ENCODE results near the gene HELZ.

Gene HELZ

DNA sequence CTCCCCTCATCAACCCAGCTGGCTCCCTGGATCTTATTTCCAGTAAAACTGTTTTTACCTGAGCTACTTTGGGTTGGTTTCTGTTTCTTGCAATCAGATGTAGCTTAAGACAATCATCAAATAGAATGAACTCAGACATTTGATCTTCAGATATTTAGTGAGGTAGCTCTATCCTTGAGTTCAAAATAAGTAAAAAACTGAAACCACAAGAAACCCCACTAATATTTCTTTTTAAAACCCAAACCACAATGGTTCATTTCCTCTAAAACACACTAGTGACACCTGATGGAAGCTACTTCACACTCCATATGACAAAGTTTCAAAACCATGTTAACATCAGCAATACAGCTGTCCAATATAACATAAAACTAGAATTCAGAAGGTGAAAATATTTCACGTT is 162.9 kb downstream of the HELZ start:
- no peak for FAIRE-seq

DNA sequence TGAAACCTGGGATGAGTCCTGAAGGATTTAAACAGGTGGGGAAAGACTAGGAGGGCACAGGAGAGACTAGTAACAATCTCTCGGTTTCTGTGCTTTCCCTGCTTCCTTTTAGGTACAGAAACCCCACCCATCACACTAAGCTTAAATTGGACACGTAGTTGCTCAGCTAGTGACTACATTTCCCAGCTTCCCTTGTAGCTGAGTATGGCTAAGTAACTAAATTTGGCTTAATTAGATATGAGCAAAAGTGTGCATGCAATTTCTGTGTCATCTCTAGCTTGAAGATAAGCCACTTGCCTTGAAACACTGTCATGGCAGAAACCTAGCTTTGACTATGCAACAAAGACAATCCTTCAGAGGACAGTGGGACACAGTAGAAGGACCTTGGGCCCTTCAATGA is 164.2 kb downstream of the HELZ start:
- no peak for FAIRE-seq
- no peak for DNase-seq (ENCODE audit: low spot score)

More for the DNA sequence above, 162.9 kb downstream of the HELZ start:
- DNase-seq (ENCODE audit: low spot score) = no peak

DNA sequence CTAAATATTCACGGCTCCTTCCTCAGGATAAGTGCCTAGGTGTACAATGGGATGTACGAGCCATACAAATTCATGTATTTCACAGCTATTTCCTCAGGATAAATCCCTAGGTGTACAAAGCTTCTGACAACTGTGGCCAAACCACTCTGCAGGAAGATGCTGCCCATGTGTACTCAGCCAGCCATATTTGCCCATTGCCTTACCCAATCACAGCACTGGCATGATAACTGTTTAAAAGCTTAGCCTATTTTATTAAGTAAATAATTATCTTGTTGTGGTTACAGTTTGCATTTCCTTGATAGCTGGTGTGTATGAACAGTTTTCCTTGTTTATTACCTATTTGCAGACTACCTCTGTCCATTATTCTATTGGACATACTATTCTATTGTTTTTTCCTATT is 165.5 kb downstream of the HELZ start:
- FAIRE-seq = no peak

DNA sequence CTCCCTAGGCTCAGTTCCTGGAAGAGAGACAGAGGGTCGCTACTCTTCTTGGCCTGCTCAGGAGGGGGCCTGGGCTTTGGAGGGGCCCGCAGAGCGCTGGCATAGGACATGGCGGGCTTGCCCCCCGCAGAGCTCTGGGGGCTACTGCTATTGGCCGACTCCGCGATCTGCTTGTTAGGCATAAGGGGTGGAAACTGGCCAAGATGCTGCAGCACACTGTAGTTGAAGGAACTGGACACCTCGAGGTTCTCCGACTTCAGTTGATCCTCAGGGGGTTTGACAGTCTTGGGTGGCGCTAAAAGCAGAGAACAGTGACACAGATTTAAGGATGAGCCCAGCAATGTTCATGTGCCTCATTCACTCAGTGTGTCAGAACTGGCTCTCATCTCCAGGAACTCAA is 166.7 kb downstream of the HELZ start:
- no peak for FAIRE-seq
- no peak for DNase-seq (ENCODE audit: low spot score)

More for the DNA sequence above, 165.5 kb downstream of the HELZ start:
- no peak for DNase-seq (ENCODE audit: low spot score)

DNA sequence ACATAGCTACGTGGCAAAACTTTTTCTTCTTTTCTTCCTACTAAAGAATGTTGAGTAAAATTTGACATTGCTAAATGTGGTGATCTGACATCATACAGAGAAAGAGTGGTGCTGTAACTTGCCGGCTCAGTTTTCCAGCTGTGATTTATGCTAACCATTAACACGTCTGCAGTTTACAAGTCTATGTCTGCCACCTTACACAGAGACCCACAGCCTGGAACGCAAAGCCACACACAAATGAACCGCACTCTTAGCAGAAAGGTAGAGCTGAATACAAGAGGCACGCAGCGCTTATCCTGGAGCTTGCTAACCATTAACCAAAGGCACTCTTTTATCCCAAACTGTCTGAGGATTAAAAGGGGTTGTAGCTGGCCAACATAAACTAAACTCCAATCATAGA is 168.7 kb downstream of the HELZ start:
- FAIRE-seq (peak; percentile 85), DNase-seq (ENCODE audit: low spot score) (peak; percentile 39)

DNA sequence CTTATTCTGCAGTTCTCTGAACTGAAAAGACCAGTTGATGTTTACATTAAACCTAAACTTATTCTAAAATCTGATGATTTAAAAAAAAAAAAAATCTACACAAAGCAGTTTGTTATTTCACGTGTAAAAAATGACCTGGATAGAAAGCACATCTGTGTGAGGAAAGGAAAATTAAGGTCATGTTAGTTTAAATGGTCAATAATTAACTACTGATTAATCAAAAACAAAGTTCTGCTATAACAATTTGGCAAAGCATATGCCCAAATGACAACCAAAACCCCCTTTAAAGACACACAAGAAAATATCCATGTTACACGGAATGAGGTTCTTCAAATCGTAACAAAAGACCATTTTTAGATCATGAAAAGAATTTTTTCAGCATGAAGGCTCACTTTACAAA is 170.2 kb downstream of the HELZ start:
- FAIRE-seq (peak; percentile 31), DNase-seq (ENCODE audit: low spot score) (no peak)

DNA sequence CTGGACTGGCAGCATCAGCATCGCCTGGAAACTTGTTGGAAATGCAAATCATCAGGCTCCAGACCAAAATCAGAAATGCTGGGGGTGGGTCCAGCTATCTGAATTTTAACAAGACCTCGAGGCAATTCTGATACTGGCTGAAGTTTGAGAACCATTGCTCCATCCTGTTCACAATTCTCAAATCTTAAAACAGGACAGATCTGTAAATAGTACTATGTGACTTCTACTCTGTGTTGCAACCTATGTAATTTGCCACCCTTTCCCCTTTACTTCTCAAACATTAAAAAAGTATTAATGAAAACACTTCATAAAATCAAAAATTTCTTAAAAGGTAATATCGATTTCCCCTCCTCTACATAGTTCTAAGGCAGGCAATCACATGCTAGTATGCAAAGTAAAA is 172.1 kb downstream of the HELZ start:
- DNase-seq (ENCODE audit: low spot score) (no peak), FAIRE-seq (no peak)

DNA sequence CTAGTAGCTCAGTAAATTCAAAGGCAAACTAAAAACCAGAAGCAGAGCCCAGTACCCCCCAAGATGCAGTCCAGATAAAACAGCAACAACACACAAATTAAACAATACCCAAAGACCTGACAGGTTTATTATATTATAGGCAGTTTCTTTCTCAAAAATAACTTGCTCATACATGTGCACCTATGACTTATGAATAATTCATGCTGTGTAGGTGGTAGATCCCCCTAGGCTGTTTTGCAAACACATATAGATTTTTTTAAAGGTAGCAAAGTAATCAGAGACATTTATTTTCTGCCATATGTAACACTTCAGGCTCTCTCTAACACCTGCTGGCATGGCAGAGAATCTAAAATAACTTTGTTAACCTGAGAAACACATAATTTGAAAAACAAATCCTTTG is 173.4 kb downstream of the HELZ start:
- no peak for DNase-seq (ENCODE audit: low spot score)
- no peak for FAIRE-seq

DNA sequence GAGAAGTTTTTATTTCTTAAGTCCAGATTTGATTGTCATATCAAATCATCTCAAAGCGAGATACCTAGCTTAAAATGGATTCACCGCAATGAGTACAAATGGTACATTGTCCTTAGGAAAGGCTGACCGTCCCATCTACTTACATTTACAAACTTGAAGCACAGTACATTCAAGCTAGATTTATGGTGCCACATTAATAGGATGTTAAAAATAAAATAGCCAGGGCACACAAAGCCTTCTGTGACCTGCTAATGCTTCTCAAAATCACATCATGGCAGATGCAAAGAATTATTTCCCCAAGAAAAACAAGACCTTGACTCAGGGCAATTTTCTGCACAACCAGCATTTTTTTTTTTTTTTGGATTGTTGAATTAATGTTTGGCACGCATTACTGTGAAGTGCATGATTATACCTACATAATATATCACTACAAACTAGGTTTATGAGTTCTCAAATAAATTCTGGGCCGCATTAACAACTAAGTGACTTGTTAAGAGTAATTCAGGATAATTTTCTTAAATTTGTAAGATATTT is 175.3 kb downstream of the HELZ start:
- no peak for DNase-seq (ENCODE audit: low spot score)

DNA sequence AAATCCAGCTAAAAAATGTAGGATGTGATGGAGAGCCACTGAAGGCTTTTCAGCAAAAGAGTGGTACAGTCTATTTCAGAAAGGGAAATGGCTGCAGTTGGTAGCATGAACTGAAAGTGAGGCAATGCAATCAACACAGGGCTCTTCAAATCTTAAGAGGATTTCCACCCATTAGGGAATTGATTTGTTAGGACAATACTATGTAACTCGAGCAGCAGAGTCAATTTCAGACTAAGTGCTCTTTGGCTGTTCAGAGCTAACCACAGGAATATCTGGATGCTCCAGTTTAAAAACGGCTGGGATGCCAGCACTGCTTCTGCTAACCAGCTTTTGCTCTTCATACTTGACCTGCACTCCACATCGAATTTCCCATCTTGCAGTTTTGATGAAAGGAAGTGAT is 176.0 kb downstream of the HELZ start:
- FAIRE-seq = no peak
- no peak for DNase-seq (ENCODE audit: low spot score)

More for the DNA sequence above, 175.3 kb downstream of the HELZ start:
- FAIRE-seq = no peak

DNA sequence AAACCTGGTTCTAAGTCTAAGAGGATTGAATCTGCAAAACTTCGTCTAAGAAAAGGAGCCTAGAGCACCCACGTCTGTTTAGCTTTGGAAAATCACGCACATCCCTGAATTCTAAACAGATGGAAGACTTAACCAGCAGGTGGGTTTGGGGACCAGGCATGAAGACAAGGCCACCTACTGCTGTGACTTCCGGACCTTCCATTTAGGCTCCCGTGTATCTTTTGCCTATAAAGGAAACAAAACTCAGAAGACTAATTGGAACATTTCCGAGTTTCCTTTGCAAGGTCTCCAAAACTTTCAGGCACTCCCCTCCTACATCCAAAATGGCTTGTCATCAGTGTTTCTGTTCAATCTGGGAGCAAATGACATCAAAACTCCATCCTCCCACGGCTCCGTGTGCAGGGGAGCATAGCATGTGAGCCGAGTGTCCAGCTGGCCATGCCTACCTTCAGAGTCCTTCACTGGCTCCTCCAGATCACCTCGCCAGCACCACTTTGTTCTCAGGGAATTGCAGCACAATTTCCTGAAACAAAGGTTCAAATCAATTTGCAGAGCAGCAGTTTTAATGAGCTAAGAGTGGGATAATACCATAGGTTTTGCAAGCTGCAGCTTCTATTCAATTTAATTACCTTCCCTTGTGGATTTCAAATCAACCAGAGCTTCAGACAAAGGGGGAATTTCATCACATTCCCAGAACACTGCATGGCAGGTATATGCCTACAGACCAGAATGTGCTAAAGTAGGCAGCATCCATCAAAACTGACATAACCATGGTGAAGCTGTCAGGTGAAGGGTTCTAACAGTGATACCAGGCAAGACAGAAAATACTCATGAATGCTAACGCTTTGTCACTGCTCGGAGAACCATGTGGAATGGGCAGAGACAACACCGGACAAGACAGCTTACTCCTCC is 177.2 kb downstream of the HELZ start:
- FAIRE-seq = no peak
- no peak for DNase-seq (ENCODE audit: low spot score)

DNA sequence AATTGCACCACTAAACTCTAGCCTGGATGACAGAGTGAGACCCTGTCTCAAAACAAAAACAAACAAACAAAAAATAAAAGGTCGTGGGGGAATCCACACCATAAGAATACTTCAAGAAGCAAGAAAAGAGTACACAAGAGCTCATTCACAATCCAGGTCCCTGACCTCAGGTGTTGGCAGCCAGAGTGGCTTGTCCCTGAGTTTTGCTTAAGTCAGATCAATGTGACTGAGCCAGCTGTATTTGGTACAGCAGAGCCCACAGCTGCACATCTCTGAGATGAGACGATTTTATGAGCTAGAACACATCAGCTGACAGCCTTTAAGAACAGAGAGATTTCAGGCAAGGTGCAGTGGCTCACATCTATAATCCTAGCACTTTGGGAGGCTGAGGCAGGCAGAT is 178.3 kb downstream of the HELZ start:
- DNase-seq (ENCODE audit: low spot score) (no peak), FAIRE-seq (no peak)

DNA sequence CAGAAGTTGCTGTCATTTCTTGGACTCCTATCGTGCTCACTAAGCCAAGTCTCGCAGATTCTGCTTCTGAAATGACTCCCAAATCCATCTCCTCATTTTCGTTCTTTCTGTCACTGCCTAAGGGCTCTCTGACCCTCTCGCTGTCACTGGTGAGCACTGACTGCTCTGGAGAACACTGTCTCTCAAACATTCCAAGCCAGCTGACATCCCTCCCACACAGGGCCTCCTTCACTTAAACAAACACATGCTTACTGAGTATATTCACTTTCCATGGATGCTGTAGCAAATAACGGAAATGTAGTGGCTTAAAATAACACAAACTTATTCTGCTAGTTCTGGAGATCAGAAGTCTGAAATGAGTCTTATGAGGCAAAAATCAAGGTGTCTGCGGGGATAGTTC is 181.9 kb downstream of the HELZ start:
- no peak for FAIRE-seq
- no peak for DNase-seq (ENCODE audit: low spot score)

DNA sequence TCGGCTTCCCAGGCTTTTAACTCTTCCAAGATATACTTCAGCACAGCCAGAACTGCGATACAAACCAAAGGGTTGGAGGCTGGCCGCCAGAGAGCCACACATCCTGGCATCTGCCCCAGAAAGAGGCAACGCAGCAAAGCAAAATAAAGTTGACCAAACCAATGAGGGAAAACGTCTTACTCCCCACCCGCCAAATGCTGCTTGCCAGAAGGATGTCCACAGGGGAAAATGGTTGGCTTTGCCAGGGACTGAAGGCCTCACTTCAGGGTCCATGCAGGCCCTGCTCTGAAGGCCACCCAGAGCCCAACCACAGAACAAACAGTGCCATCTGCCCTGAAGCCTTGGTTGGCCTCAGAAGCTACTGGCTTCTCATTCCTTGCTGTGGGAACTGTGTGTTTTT is 185.6 kb downstream of the HELZ start:
- FAIRE-seq (no peak), DNase-seq (ENCODE audit: low spot score) (no peak)

DNA sequence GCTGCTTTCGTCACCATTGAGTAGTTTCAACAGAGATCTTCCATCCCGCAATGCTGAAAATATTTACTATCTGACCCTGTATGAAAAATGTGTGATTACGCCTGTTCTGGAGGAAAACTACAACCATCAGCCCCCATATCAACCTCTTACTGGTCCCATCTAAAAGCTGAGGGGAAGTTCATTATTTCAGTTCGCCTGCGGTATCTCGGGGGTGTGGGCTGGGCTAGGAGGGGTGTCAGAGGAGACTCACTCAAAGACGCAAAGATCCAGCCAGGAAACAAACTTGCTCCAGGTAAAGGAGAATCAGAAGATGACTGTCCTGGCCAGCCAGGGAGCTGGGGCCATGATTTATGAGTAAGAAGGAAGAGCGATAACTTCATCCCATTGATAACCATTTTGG is 187.0 kb downstream of the HELZ start:
- DNase-seq (ENCODE audit: low spot score) = no peak
- FAIRE-seq = no peak

DNA sequence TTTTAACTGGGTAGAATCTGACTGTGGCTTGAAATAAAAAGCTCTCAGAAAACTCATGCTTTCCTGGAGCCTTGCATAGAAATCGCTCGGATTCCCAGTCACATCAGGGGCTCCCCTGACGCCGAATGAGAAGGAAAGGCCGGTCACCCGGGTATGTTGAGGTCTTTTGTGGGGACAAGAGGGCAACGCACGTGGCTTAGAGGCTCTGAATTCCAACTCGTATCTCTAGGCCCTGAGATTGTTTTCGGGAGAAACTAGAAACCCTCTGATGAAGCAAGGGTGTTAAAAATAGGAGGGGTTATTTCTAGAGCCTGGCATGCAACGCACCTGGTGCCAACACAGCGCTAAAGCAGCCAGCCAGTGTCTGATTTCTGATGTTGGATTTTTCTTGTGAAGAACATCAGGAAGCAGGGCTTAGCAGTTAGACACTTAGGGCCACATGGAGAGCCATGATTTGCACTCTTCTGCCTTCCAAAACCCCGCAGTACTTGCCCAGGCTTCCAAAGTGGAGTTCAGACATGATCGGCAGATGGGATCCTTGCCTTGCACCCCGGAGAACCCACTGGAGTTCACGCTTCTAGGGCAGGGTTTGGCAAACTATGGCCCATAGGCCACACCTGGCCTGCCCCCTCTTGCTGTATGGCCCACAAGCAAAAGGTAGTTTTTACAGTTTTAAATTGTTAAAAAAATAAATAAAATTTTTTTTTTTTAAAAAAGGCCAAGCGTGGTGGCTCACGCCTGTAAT is 188.1 kb downstream of the HELZ start:
- FAIRE-seq (no peak), DNase-seq (ENCODE audit: low spot score) (no peak)

DNA sequence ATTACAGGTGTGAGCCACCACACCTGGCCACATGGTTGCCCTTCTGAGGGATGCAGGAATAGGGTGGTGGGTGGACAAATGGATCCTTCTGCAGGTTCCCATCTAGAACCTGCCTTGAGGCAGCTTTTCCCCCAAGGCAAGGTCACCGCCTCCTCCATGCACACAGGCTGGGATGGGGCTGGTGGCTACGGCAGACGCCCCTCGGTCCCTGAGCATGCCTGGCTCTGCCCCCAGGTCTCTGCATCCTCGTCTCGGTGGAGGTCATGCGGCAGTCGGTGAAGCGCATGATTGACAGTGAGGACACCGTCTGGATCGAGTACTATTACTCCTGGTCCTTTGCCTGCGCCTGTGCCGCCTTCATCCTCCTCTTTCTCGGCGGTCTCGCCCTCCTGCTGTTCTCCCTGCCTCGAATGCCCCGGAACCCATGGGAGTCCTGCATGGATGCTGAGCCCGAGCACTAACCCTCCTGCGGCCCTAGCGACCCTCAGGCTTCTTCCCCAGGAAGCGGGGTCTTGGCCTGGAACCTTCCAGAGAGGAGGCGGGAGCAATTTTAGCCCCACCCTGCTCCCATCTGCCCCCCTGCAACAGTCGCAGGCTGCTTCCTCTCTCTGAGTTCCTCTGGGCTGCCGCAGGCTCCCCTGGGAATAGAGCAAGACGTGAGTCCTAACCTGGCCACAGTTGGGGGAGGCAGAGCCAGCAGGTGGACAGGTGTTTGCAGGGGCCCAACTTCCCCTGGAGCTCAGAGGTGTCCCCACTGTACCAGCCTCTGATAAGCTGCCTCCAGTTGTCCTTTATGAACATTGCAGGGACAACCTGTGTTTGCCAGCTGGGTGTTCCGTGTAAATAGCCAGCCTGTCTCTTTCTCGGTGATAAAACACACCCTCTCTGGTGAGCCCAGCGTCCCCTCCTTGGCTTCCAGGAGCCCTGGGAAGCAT is 188.9 kb downstream of the HELZ start:
- DNase-seq (ENCODE audit: low spot score) = no peak
- no peak for FAIRE-seq

DNA sequence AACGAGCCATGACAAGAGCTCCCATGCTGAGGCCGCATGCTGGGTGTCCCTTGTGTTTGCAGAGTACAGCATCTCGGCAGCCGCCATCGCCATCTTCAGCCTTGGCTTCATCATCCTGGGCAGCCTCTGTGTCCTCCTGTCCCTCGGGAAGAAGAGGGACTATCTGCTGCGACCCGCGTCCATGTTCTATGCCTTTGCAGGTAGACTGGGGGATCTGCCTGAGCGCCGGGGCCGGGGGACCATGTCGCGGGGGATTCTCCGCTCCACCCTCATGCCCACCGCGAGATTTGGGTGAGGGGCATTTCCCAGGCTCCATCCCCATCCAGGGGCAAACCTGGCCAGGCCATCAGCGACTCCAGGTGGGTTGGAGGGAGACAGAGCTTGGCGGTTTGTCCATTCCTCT is 190.0 kb downstream of the HELZ start:
- DNase-seq (ENCODE audit: low spot score) (no peak), FAIRE-seq (no peak)

DNA sequence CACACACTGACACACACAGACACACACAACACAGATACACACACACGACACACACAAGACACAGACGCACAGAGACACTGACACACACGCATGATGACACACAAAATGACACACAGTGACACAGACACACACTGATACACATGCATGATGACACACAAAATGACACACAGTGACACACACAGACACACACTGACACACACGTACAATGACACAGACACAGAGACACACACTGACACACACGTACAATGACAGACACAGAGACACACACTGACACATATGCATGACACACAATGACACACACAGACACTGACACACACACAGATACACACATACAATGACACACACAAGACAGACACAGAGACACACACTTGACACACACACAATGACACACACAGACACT is 190.4 kb downstream of the HELZ start:
- DNase-seq (ENCODE audit: low spot score) (no peak), FAIRE-seq (no peak)

DNA sequence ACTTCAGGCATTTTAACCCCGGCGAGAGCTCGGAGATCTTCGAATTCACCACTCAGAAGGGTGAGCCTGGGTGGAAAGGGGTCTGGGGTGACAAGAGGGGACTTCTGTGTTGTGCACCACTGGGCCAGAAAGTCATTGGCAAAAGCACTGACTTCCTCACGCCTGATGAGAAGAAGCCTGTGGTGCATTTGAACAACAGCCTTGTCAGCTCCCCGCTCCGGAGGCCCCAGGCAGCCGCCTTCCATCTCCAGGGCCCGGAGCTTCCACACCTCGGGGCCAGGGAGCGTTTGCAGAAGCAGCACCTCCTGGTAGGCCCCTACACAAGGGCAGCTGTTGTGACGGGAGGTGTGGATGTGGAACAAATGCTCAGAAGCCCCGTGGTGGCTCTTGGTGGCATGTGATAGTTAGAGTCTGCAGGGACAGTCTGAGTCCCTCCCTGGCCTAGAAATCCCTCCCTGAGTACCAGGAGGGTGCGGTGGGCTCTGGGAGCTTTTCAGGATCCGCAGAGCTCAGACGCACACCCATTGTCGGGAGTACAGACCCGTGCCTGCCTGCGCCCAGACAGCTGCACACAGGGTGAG is 190.9 kb downstream of the HELZ start:
- FAIRE-seq (no peak), DNase-seq (ENCODE audit: low spot score) (no peak)

DNA sequence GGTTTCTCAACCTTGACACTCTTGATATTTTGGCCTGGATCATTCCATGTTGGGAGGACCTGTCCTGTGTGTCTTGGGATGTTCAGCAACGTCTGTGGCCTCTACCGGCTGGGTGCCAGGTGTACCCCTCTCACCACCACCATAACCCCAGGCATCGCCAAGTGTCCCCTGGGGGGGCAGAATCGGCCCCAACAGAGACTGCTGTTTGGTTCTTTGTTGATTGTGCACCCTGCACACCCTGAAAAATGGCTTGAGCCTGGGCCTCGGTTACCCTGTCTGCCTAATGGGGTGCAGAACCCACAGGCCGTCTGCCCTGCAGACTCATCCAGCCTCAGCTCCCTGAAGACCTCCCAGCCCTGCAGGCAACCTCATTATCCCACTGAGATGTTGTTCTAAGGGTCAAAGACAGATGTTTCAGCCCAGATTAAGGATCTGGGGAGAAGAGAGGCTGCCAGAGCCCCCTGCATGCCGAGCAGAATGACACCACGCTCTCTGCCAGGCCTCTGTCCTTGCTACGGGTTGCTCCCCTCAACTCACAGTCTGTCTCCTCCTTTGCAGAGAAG is 191.5 kb downstream of the HELZ start:
- no peak for FAIRE-seq
- no peak for DNase-seq (ENCODE audit: low spot score)
